Effector memory CD4-positive, alpha-beta T cell (primary cell): Measurements from ENCODE around the gene SLC7A10.
"Not testable (repeated sequence)": the region's sequence is repeated elsewhere in the genome, so short reads cannot be mapped to it uniquely, and the experiment has no call there.

ENCODE experiments used
- DNase-seq, 3 donors: peaks; one replicate each; pipeline ENCODE4 v3.0.0-alpha.2; 2020
- H3K27ac ChIP-seq: 2 replicates; pipeline ENCODE4 v1.7.0; 2013; ENCODE audit warnings: mild to moderate bottlenecking, low read length, moderate library complexity; ENCODE audit not compliant: insufficient read depth, poor library complexity, severe bottlenecking
- H3K27me3 ChIP-seq: replicated peaks from 2 replicates; pipeline ENCODE4 v1.7.0; 2013; ENCODE audit warnings: mild to moderate bottlenecking, low read length; ENCODE audit not compliant: insufficient read depth, control insufficient read depth, poor library complexity, severe bottlenecking
- H3K36me3 ChIP-seq: 2 replicates; pipeline ENCODE4 v1.7.0; 2013; ENCODE audit warnings: mild to moderate bottlenecking, low read length, moderate library complexity; ENCODE audit not compliant: control insufficient read depth, insufficient read depth
- H3K4me1 ChIP-seq: 2 replicates; pipeline ENCODE4 v1.7.0; 2013; ENCODE audit warnings: low read length, mild to moderate bottlenecking; ENCODE audit not compliant: control insufficient read depth, insufficient read depth, poor library complexity, severe bottlenecking
- H3K4me3 ChIP-seq: 2 replicates; pipeline ENCODE4 v1.7.0; 2013; ENCODE audit warnings: low read length, low read depth, mild to moderate bottlenecking; ENCODE audit not compliant: insufficient read depth, poor library complexity, severe bottlenecking
- H3K9me3 ChIP-seq: 2 replicates; pipeline ENCODE4 v1.7.0; 2013; ENCODE audit warnings: mild to moderate bottlenecking, low read length, moderate library complexity; ENCODE audit not compliant: control insufficient read depth

The SLC7A10 gene

DNA sequence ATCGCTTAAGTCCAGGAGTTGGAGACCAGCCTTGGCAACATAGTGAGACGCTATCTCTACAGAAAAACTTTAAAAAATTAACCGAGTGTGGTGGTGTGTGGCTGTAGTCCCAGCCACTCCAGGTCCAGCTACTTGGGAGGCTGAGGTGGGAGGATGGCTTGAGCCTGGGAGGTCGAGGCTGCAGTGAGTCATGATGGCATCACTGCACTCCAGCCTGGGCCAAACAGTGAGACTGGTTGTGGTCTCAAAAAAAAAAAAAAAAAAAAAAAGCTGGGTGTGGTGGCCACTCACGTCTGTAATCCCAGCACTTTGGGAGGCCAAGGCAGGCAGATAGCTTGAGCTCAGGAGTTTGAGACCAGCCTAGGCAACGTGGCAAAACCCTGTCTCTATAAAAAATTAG lies 59.6 kb downstream of the SLC7A10 start:
- H3K27me3 ChIP-seq, H3K4me1 ChIP-seq, H3K27ac ChIP-seq, DNase-seq, H3K9me3 ChIP-seq, H3K4me3 ChIP-seq, H3K36me3 ChIP-seq: not testable (repeated sequence)

GRCh38 chr19:33163481-33163880 lies 62.2 kb downstream of the SLC7A10 start:
- Histone ChIP-seq H3K4me1 (peaks cover 11% of the 10 kb centered on the region), H3K36me3 (no peaks in the 10 kb centered on the region), H3K27ac (no peak overlapping the region), H3K27me3 (no peaks in the 10 kb centered on the region), H3K9me3 (no peaks in the 10 kb centered on the region), H3K4me3 (no peak overlapping the region)
- no peak for DNase-seq

- DNase-seq, result no peak
- no peak overlapping the region for H3K4me3 ChIP-seq
- H3K36me3 ChIP-seq, result no peaks in the 10 kb centered on the region
- no peaks in the 10 kb centered on the region for H3K9me3 ChIP-seq
- peaks cover 18% of the 10 kb centered on the region for H3K4me1 ChIP-seq
- H3K27ac ChIP-seq, result no peak overlapping the region
- H3K27me3 ChIP-seq, result no peaks in the 10 kb centered on the region
These were observed 64.4 kb downstream of the SLC7A10 start for GRCh38 chr19:33161201-33161600.

- no peak overlapping the region for H3K27ac ChIP-seq
These were observed 65.8 kb downstream of the SLC7A10 start for GRCh38 chr19:33159893-33160292.

GRCh38 chr19:33159149-33159548 lies 66.5 kb downstream of the SLC7A10 start:
- Histone ChIP-seq H3K4me1 (peaks cover 18% of the 10 kb centered on the region), H3K27ac (no peak overlapping the region), H3K9me3 (no peaks in the 10 kb centered on the region), H3K27me3 (no peaks in the 10 kb centered on the region), H3K36me3 (no peaks in the 10 kb centered on the region), H3K4me3 (no peak overlapping the region)
- no peak for DNase-seq

More at GRCh38 chr19:33159893-33160292, 65.8 kb downstream of the SLC7A10 start:
- Histone ChIP-seq H3K4me1 (peaks cover 18% of the 10 kb centered on the region), H3K36me3 (no peaks in the 10 kb centered on the region), H3K27me3 (no peaks in the 10 kb centered on the region), H3K4me3 (no peak overlapping the region), H3K9me3 (no peaks in the 10 kb centered on the region)
- no peak for DNase-seq
